GM23338 (cell line): ENCODE measurements around the gene KCNH5. TPM values are rescaled to one million over a fixed set of nuclear protein-coding genes. Genes with fewer than 3 reads are reported as not detected.

Source experiments
- ATAC-seq: fragments of 200-7000 bp; cut with Tn5 transposase; 3 replicates; pipeline ENCODE4 v1.9.1; 2020
- DNase-seq: peaks from one replicate; pipeline ENCODE4 v3.0.0-alpha.2; 2015; ENCODE audit warnings: low spot score
- H2AFZ ChIP-seq: fragments of 200-600 bp; sonication (generic); 2 replicates; pipeline ENCODE4 v1.8.0; 2016; ENCODE audit warnings: antibody characterized with exemption, mild to moderate bottlenecking, moderate library complexity
- H3F3A ChIP-seq: fragments of 200-600 bp; sonication (generic); replicated peaks from 2 replicates; pipeline ENCODE4 v1.8.0; 2017; ENCODE audit warnings: antibody characterized with exemption, mixed run types, low read depth
- H3K27ac ChIP-seq: fragments of 200-600 bp; sonication (generic); 2 replicates; pipeline ENCODE4 v1.6.1; 2016; ENCODE audit warnings: low read depth
- H3K27me3 ChIP-seq: fragments of 200-600 bp; sonication (generic); 2 replicates; pipeline ENCODE4 v1.8.0; 2016; ENCODE audit warnings: mild to moderate bottlenecking, mixed run types, moderate library complexity; ENCODE audit not compliant: insufficient read depth
- H3K36me3 ChIP-seq: fragments of 200-600 bp; sonication (generic); 2 replicates; pipeline ENCODE4 v1.8.0; 2016; ENCODE audit warnings: mild to moderate bottlenecking; ENCODE audit not compliant: insufficient read depth
- H3K4me1 ChIP-seq: fragments of 200-600 bp; sonication (generic); 2 replicates; pipeline ENCODE4 v1.8.0; 2016; ENCODE audit warnings: mild to moderate bottlenecking, moderate library complexity; ENCODE audit not compliant: insufficient read depth
- H3K4me2 ChIP-seq: fragments of 200-600 bp; sonication (generic); 2 replicates; pipeline ENCODE4 v1.7.1; 2017; ENCODE audit warnings: mixed run types
- H3K4me3 ChIP-seq: fragments of 200-600 bp; sonication (generic); 2 replicates; pipeline ENCODE4 v1.6.1; 2016; ENCODE audit warnings: mixed run types
- H3K79me2 ChIP-seq: fragments of 200-600 bp; sonication (generic); replicated peaks from 2 replicates; pipeline ENCODE4 v1.8.0; 2017; ENCODE audit warnings: mild to moderate bottlenecking; ENCODE audit not compliant: insufficient read depth
- H3K9me2 ChIP-seq: fragments of 200-600 bp; sonication (generic); 2 replicates; pipeline ENCODE4 v1.8.0; 2017; ENCODE audit not compliant: insufficient read depth
- H4K20me1 ChIP-seq: fragments of 200-600 bp; sonication (generic); replicated peaks from 2 replicates; pipeline ENCODE4 v1.8.0; 2017; ENCODE audit warnings: mild to moderate bottlenecking; ENCODE audit not compliant: insufficient read depth
- H3K27ac Mint-ChIP-seq: 2 replicates; pipeline ENCODE4 v1.8.0; 2020; ENCODE audit warnings: inconsistent platforms, mild to moderate bottlenecking, moderate library complexity, mixed read lengths
- H3K27me3 Mint-ChIP-seq: 3 replicates; pipeline ENCODE4 v1.8.0; 2022; ENCODE audit warnings: low read depth, mild to moderate bottlenecking, moderate library complexity, mixed read lengths, inconsistent platforms; ENCODE audit not compliant: insufficient read depth, poor library complexity
- H3K36me3 Mint-ChIP-seq: 3 replicates; pipeline ENCODE4 v1.8.0; 2021; ENCODE audit warnings: low read depth, mild to moderate bottlenecking, inconsistent platforms, moderate library complexity, mixed read lengths
- H3K4me1 Mint-ChIP-seq: 3 replicates; pipeline ENCODE4 v1.8.0; 2020; ENCODE audit warnings: mild to moderate bottlenecking, inconsistent platforms, mixed read lengths
- H3K4me3 Mint-ChIP-seq: 3 replicates; pipeline ENCODE4 v1.8.0; 2021; ENCODE audit warnings: moderate library complexity, mild to moderate bottlenecking, inconsistent platforms, mixed read lengths
- H3K9me3 Mint-ChIP-seq: 3 replicates; pipeline ENCODE4 v1.8.0; 2020; ENCODE audit warnings: moderate library complexity, mild to moderate bottlenecking, inconsistent platforms, mixed read lengths
- CREB1 ChIP-seq: fragments of 250-450 bp; sonication (Bioruptor Pico); IDR thresholded peaks from 2 replicates; pipeline ENCODE4 v1.5.0; 2020; ENCODE audit warnings: low read depth, mild to moderate bottlenecking, moderate library complexity
- CTCF ChIP-seq, 2 experiments: fragments of 200-600 bp in 1 of 2; sonication (generic) in 1 of 2; conservative IDR thresholded peaks; 2 replicates each; pipeline versions ENCODE4 v1.5.1 to v1.6.1; 2016 to 2017; ENCODE audit warnings: antibody characterized with exemption in 2 of 2, low read depth in 2 of 2, mild to moderate bottlenecking in 2 of 2, moderate library complexity in 1 of 2
- EZH2 ChIP-seq: fragments of 200-600 bp; sonication (generic); IDR thresholded peaks from one replicate; pipeline ENCODE4 v1.8.0; 2017; ENCODE audit warnings: antibody characterized with exemption, mild to moderate bottlenecking, low read depth; ENCODE audit not compliant: unreplicated experiment
- EZH2phosphoT487 ChIP-seq: fragments of 200-600 bp; sonication (generic); IDR thresholded peaks from one replicate; pipeline ENCODE4 v1.8.1; 2018; ENCODE audit warnings: antibody characterized with exemption; ENCODE audit not compliant: unreplicated experiment
- JUNB ChIP-seq: IDR thresholded peaks from one replicate; pipeline ENCODE4 v1.6.1; 2016; ENCODE audit warnings: antibody characterized with exemption; ENCODE audit not compliant: unreplicated experiment
- NANOG ChIP-seq: IDR thresholded peaks from 2 replicates; pipeline ENCODE4 v1.6.1; 2016; ENCODE audit warnings: antibody characterized with exemption, borderline replicate concordance
- POLR2AphosphoS5 ChIP-seq: IDR thresholded peaks from 2 replicates; pipeline ENCODE4 v1.6.1; 2016; ENCODE audit warnings: antibody characterized with exemption, low read depth
- STAT1 ChIP-seq: IDR thresholded peaks from one replicate; pipeline ENCODE4 v1.6.1; 2016; ENCODE audit warnings: antibody characterized with exemption; ENCODE audit not compliant: unreplicated experiment
- ZNF114 ChIP-seq: fragments of 250-450 bp; sonication (Bioruptor Pico); IDR thresholded peaks from 2 replicates; pipeline ENCODE4 v1.5.0; 2020; ENCODE audit warnings: mild to moderate bottlenecking, moderate library complexity
- ZNF331 ChIP-seq: fragments of 250-450 bp; sonication (Bioruptor Pico); IDR thresholded peaks from 2 replicates; pipeline ENCODE4 v1.5.0; 2020; ENCODE audit warnings: low read depth, mild to moderate bottlenecking, moderate library complexity
- polyA plus RNA-seq: library from polyadenylated mRNA; unstranded; fragments of >200 nt; fragmentation: Nextera tagmentation; extraction: Ambion mirVana; gene quantifications from 2 replicates; pipeline ENCODE4 v1.2.1, GENCODE V29; 2016
- total RNA-seq: library from RNA; depleted of rRNA; stranded (reverse); fragments of >200 nt; shearing (Covaris generic); gene quantifications from 2 replicates; pipeline ENCODE4 v1.2.3, GENCODE V29; 2014
- TF ChIP-seq, protein P1 (sequence below): fragments of 250-450 bp; sonication (Bioruptor Pico); IDR thresholded peaks from 2 replicates; pipeline ENCODE4 v1.5.0; 2020; ENCODE audit warnings: mild to moderate bottlenecking, moderate library complexity
- TF ChIP-seq, protein P2 (sequence below): IDR thresholded peaks from one replicate; pipeline ENCODE4 v1.6.1; 2018; ENCODE audit warnings: antibody characterized with exemption; ENCODE audit not compliant: unreplicated experiment
- TF ChIP-seq, protein P3 (sequence below): IDR thresholded peaks from 2 replicates; pipeline ENCODE4 v1.6.1; 2016; ENCODE audit warnings: antibody characterized with exemption

Gene KCNH5
- total and polyA plus RNA-seq, 2 experiments from 2014 or later = 0.71 to 0.83 TPM

- no peaks in the 10 kb centered on the region for H3K27me3 Mint-ChIP-seq
- no peak overlapping the region for H3K4me3 ChIP-seq
- no peaks in the 10 kb centered on the region for H3K9me3 Mint-ChIP-seq
- H3K27me3 ChIP-seq = no peaks in the 10 kb centered on the region
- H3K9me2 ChIP-seq = peaks cover 7% of the 10 kb centered on the region; the same call in 1 of the 2 replicates
- TF ChIP-seq JUNB (no peak), CTCF (conservative IDR thresholded peaks at IDR 0.05; ENCODE audit: low read depth in 2 of 2) (no peak), ZNF114 (CRISPR knock-in tag) (no peak), POLR2AphosphoS5 (no peak), EZH2 (no peak), CREB1 (CRISPR knock-in tag) (no peak), STAT1 (no peak), ZNF331 (CRISPR knock-in tag) (no peak), EZH2phosphoT487 (no peak), NANOG (no peak)
- TF ChIP-seq, protein P1, sequence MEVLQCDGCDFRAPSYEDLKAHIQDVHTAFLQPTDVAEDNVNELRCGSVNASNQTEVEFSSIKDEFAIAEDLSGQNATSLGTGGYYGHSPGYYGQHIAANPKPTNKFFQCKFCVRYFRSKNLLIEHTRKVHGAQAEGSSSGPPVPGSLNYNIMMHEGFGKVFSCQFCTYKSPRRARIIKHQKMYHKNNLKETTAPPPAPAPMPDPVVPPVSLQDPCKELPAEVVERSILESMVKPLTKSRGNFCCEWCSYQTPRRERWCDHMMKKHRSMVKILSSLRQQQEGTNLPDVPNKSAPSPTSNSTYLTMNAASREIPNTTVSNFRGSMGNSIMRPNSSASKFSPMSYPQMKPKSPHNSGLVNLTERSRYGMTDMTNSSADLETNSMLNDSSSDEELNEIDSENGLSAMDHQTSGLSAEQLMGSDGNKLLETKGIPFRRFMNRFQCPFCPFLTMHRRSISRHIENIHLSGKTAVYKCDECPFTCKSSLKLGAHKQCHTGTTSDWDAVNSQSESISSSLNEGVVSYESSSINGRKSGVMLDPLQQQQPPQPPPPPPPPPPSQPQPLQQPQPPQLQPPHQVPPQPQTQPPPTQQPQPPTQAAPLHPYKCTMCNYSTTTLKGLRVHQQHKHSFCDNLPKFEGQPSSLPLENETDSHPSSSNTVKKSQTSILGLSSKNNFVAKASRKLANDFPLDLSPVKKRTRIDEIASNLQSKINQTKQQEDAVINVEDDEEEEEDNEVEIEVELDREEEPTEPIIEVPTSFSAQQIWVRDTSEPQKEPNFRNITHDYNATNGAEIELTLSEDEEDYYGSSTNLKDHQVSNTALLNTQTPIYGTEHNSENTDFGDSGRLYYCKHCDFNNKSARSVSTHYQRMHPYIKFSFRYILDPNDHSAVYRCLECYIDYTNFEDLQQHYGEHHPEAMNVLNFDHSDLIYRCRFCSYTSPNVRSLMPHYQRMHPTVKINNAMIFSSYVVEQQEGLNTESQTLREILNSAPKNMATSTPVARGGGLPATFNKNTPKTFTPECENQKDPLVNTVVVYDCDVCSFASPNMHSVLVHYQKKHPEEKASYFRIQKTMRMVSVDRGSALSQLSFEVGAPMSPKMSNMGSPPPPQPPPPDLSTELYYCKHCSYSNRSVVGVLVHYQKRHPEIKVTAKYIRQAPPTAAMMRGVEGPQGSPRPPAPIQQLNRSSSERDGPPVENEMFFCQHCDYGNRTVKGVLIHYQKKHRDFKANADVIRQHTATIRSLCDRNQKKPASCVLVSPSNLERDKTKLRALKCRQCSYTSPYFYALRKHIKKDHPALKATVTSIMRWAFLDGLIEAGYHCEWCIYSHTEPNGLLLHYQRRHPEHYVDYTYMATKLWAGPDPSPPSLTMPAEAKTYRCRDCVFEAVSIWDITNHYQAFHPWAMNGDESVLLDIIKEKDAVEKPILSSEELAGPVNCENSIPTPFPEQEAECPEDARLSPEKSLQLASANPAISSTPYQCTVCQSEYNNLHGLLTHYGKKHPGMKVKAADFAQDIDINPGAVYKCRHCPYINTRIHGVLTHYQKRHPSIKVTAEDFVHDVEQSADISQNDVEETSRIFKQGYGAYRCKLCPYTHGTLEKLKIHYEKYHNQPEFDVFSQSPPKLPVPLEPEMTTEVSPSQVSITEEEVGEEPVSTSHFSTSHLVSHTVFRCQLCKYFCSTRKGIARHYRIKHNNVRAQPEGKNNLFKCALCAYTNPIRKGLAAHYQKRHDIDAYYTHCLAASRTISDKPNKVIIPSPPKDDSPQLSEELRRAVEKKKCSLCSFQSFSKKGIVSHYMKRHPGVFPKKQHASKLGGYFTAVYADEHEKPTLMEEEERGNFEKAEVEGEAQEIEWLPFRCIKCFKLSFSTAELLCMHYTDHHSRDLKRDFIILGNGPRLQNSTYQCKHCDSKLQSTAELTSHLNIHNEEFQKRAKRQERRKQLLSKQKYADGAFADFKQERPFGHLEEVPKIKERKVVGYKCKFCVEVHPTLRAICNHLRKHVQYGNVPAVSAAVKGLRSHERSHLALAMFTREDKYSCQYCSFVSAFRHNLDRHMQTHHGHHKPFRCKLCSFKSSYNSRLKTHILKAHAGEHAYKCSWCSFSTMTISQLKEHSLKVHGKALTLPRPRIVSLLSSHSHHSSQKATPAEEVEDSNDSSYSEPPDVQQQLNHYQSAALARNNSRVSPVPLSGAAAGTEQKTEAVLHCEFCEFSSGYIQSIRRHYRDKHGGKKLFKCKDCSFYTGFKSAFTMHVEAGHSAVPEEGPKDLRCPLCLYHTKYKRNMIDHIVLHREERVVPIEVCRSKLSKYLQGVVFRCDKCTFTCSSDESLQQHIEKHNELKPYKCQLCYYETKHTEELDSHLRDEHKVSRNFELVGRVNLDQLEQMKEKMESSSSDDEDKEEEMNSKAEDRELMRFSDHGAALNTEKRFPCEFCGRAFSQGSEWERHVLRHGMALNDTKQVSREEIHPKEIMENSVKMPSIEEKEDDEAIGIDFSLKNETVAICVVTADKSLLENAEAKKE = no peak
- TF ChIP-seq, protein P2, sequence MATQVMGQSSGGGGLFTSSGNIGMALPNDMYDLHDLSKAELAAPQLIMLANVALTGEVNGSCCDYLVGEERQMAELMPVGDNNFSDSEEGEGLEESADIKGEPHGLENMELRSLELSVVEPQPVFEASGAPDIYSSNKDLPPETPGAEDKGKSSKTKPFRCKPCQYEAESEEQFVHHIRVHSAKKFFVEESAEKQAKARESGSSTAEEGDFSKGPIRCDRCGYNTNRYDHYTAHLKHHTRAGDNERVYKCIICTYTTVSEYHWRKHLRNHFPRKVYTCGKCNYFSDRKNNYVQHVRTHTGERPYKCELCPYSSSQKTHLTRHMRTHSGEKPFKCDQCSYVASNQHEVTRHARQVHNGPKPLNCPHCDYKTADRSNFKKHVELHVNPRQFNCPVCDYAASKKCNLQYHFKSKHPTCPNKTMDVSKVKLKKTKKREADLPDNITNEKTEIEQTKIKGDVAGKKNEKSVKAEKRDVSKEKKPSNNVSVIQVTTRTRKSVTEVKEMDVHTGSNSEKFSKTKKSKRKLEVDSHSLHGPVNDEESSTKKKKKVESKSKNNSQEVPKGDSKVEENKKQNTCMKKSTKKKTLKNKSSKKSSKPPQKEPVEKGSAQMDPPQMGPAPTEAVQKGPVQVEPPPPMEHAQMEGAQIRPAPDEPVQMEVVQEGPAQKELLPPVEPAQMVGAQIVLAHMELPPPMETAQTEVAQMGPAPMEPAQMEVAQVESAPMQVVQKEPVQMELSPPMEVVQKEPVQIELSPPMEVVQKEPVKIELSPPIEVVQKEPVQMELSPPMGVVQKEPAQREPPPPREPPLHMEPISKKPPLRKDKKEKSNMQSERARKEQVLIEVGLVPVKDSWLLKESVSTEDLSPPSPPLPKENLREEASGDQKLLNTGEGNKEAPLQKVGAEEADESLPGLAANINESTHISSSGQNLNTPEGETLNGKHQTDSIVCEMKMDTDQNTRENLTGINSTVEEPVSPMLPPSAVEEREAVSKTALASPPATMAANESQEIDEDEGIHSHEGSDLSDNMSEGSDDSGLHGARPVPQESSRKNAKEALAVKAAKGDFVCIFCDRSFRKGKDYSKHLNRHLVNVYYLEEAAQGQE = no peak
- TF ChIP-seq, protein P3, sequence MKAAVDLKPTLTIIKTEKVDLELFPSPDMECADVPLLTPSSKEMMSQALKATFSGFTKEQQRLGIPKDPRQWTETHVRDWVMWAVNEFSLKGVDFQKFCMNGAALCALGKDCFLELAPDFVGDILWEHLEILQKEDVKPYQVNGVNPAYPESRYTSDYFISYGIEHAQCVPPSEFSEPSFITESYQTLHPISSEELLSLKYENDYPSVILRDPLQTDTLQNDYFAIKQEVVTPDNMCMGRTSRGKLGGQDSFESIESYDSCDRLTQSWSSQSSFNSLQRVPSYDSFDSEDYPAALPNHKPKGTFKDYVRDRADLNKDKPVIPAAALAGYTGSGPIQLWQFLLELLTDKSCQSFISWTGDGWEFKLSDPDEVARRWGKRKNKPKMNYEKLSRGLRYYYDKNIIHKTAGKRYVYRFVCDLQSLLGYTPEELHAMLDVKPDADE = no peak
- no peak overlapping the region for H3K27ac Mint-ChIP-seq
- DNase-seq = no peak
- no peaks in the 10 kb centered on the region for H3K79me2 ChIP-seq
- no peak overlapping the region; the same call in 1 of the 2 replicates for H2AFZ ChIP-seq
- H3K36me3 ChIP-seq = no peaks in the 10 kb centered on the region
- no peaks in the 10 kb centered on the region for H3K36me3 Mint-ChIP-seq
- H3F3A ChIP-seq = no peaks in the 10 kb centered on the region
- H4K20me1 ChIP-seq = no peaks in the 10 kb centered on the region
- peaks cover 5% of the 10 kb centered on the region; the same call in 2 of the 3 replicates for H3K4me1 Mint-ChIP-seq
- no peaks in the 10 kb centered on the region for H3K4me1 ChIP-seq
- H3K4me3 Mint-ChIP-seq = no peak overlapping the region
- H3K27ac ChIP-seq = no peak overlapping the region
- no peak overlapping the region for H3K4me2 ChIP-seq
- ATAC-seq = no peak
Measured at GRCh38 chr14:62908506-62908905, 136.8 kb downstream of the KCNH5 start.
